ENCODE results near the gene PIK3CB. TPM values are rescaled to one million over a fixed set of nuclear protein-coding genes. Genes with fewer than 3 reads are reported as not detected.

Gene PIK3CB
- total and polyA plus RNA-seq, 8 donors: 12.1 to 39.6 (median 15.0) TPM

DNA sequence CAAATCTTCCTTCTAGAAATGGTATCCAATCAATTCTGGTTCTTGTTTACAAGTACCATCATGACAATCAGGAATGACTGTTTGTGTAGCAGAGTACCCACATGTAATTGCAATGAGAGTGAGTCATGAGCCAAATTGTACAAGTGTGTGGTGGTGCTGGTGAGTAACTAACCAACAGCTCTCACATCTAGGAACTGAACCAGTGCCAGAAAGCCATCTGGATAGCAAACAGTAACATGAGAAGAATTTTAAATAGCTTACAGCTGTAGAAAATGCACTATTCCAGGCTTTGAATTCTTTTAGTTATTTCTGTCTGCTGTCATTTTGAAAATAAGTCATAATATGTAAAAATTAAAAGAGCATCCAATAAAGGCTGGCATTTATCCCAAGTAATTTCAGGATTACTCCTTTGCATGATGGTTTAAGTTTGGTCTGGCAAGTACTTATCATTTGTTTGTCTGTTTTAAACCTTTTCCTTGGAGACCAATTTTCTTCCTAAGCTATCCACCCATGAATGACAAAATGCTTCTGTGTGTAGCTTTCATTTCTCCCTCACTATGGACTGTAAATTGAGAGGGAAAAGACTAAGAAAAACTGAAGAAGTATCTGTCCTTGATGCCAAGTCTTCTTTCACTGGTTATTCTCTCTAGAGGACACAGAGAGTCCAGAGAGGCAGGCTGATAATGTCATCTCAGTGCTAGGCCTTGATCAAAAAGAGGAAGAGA is 60.0 kb downstream of the PIK3CB start:
- Histone ChIP-seq H3K4me1 (peaks cover 0 to 18% of the 10 kb centered on the region in 2 donors), H3K9me3 (no peaks in the 10 kb centered on the region), H3K4me3 (no peak overlapping the region), H3K27ac (peak overlapping the region; percentile 41 to 61), H3K27me3 (no peaks in the 10 kb centered on the region), H3K36me3 (no peaks in the 10 kb centered on the region)
- DNase-seq (peak in 3 of 4 donors; percentile 44 to 85 (median 67)), ATAC-seq (peak; percentile 95)
- no peak for TF ChIP-seq CTCF (IDR thresholded peaks at IDR 0.05)
- intact Hi-C loops (cut with DNase I): no loop called here

DNA sequence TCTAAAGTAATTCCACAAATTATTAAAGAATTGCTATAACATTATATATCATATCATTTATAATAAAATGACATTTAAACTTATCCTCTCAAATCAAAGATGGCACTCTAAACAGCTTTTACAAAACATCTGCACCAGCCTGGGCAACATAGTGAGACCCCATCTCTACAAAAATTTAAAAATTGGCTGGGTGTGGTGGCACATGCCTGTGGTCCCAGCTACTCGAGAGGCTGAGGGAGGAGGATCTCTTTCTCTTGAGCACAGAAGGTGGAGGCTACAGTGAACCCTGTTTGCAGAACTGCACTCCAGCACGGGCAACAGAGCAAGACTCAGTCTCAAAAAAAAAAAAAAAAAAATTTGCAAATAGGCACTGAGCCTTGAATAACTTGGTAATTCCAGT is 63.1 kb downstream of the PIK3CB start:
- DNase-seq (no peak), ATAC-seq (no peak)
- Histone ChIP-seq H3K4me3 (no peak overlapping the region), H3K9me3 (peaks cover 0 to 14% of the 10 kb centered on the region in 2 donors), H3K4me1 (peaks cover 0 to 18% of the 10 kb centered on the region in 2 donors), H3K36me3 (peaks cover 0 to 20% of the 10 kb centered on the region in 2 donors), H3K27ac (no peak overlapping the region), H3K27me3 (no peaks in the 10 kb centered on the region)
- TF ChIP-seq CTCF (IDR thresholded peaks at IDR 0.05): no peak
- intact Hi-C loops (cut with DNase I): no loop called here

GRCh38 chr3:138769616-138770015 is 65.1 kb downstream of the PIK3CB start:
- intact Hi-C loops (cut with DNase I): no loop called here
- Histone ChIP-seq H3K27me3 (no peaks in the 10 kb centered on the region), H3K4me1 (peaks cover 0 to 6% of the 10 kb centered on the region in 2 donors), H3K4me3 (no peak overlapping the region), H3K27ac (no peak overlapping the region), H3K36me3 (peaks cover 0 to 20% of the 10 kb centered on the region in 2 donors), H3K9me3 (peaks cover 0 to 14% of the 10 kb centered on the region in 2 donors)
- no peak for ATAC-seq
- no peak for DNase-seq
- TF ChIP-seq CTCF (IDR thresholded peaks at IDR 0.05): no peak

DNA sequence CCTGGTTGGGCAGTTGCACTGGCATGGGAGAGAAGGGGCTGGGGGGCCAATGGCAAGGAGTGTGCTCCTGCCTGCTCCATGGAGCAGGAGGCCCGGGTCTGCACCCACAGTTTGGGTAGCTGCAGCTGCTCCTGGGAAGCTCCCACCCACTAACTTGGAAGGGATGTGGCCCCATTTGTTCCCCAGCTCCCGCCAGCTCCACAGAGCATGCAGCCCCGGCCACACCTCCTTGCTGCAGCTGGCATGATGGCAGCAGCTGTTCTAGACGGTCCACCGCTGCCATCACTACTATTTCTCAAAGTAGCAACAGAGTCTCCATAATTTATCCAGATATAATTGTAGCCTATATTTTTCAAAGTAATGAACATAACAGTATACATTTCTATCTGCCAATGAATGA is 65.8 kb downstream of the PIK3CB start:
- Histone ChIP-seq H3K4me1 (no peaks in the 10 kb centered on the region), H3K27me3 (no peaks in the 10 kb centered on the region), H3K27ac (no peak overlapping the region), H3K36me3 (peaks cover 0 to 20% of the 10 kb centered on the region in 2 donors), H3K4me3 (no peak overlapping the region), H3K9me3 (peaks cover 0 to 14% of the 10 kb centered on the region in 2 donors)
- intact Hi-C loops (cut with DNase I): no loop called here
- DNase-seq: no peak
- ATAC-seq: no peak
- TF ChIP-seq CTCF (IDR thresholded peaks at IDR 0.05): no peak

DNA sequence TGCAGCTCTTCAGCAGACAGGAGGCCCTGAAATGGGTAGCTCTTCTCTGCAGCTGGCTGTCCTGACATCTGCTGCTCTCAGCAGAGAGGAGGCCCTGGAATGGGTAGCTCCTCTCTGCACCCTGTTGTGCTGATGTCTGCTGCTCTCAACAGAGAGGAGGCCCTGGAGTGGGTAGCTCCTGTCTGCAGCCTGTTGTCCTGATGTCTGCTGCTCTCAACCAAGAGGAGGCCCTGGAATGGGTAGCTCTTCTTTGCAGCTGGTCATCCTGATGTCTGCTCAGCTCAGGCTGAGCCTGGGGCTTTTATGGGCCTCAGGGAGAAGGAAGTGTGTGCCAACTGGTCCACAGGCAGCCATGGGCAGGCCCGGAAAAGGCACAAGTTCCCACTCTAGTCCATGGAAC is 66.6 kb downstream of the PIK3CB start:
- H3K4me1 ChIP-seq: no peaks in the 10 kb centered on the region
- peaks cover 0 to 14% of the 10 kb centered on the region in 2 donors for H3K9me3 ChIP-seq
- no peaks in the 10 kb centered on the region for H3K27me3 ChIP-seq
- TF ChIP-seq CTCF (IDR thresholded peaks at IDR 0.05): no peak
- DNase-seq: no peak
- intact Hi-C loops (cut with DNase I): no loop called here
- no peak overlapping the region for H3K27ac ChIP-seq
- no peak for ATAC-seq
- no peak overlapping the region for H3K4me3 ChIP-seq
- peaks cover 0 to 20% of the 10 kb centered on the region in 2 donors for H3K36me3 ChIP-seq
